Endodermal cell (in vitro differentiated cells): Measurements from ENCODE around the gene MTFR1L. TPM values are rescaled to one million over a fixed set of nuclear protein-coding genes. Genes with fewer than 3 reads are reported as not detected.

Experiments
- DNase-seq: peaks from one replicate; pipeline ENCODE4 v3.0.0-alpha.2; 2017
- H3K27ac ChIP-seq: 2 replicates; pipeline ENCODE4 v1.5.1; 2013; ENCODE audit warnings: mild to moderate bottlenecking, low read depth, low read length, moderate library complexity
- H3K27me3 ChIP-seq: 2 replicates; pipeline ENCODE4 v1.6.1; 2013; ENCODE audit warnings: mild to moderate bottlenecking, low read length, moderate library complexity; ENCODE audit not compliant: insufficient read depth, control insufficient read depth, poor library complexity, severe bottlenecking
- H3K36me3 ChIP-seq: 2 replicates; pipeline ENCODE4 v1.7.0; 2013; ENCODE audit warnings: mild to moderate bottlenecking, low read length, moderate library complexity; ENCODE audit not compliant: control insufficient read depth, insufficient read depth
- H3K4me1 ChIP-seq: one replicate; pipeline ENCODE4 v1.7.0; 2013; ENCODE audit warnings: low read length; ENCODE audit not compliant: control insufficient read depth, insufficient read depth
- H3K4me3 ChIP-seq: 2 replicates; pipeline ENCODE4 v1.5.1; 2013; ENCODE audit warnings: mild to moderate bottlenecking, low read length, moderate library complexity
- H3K9ac ChIP-seq: 2 replicates; pipeline ENCODE4 v1.6.1; 2013; ENCODE audit warnings: mild to moderate bottlenecking, low read length, moderate library complexity; ENCODE audit not compliant: poor library complexity, severe bottlenecking; ENCODE audit errors: extremely low read depth
- H3K9me3 ChIP-seq: 2 replicates; pipeline ENCODE4 v1.6.1; 2013; ENCODE audit warnings: mild to moderate bottlenecking, low read length, moderate library complexity; ENCODE audit not compliant: control insufficient read depth
- H3K27ac Mint-ChIP-seq: 2 replicates; pipeline ENCODE4 v1.8.0; 2020; ENCODE audit warnings: mixed read lengths
- H3K27me3 Mint-ChIP-seq: 2 replicates; pipeline ENCODE4 v1.8.0; 2021; ENCODE audit warnings: mild to moderate bottlenecking, mixed read lengths; ENCODE audit not compliant: insufficient read depth
- H3K36me3 Mint-ChIP-seq: 2 replicates; pipeline ENCODE4 v1.8.0; 2020; ENCODE audit warnings: low read depth, mixed read lengths
- H3K4me1 Mint-ChIP-seq: 2 replicates; pipeline ENCODE4 v1.8.0; 2020; ENCODE audit warnings: mixed read lengths
- H3K4me3 Mint-ChIP-seq: 2 replicates; pipeline ENCODE4 v1.8.0; 2020; ENCODE audit warnings: mild to moderate bottlenecking, moderate library complexity, mixed read lengths
- H3K9me3 Mint-ChIP-seq: 2 replicates; pipeline ENCODE4 v1.8.0; 2020; ENCODE audit warnings: mild to moderate bottlenecking, mixed read lengths
- WGBS, 2 experiments: methylation state at CpG; one replicate each; pipeline versions ENCODE4 v1.1.5 to v1.1.7; 2013; ENCODE audit warnings: missing lambda C conversion rate in 2 of 2, mixed read lengths in 1 of 2; ENCODE audit not compliant: insufficient coverage in 1 of 2, insufficient read length in 1 of 2; 5-methylcytosine and 5-hydroxymethylcytosine counted together
- total RNA-seq, 2 donors: library from RNA; stranded (reverse); fragmentation: NEBNext Ultra II Directional in 1 of 2; extraction: Animal tissue kit (Norgen Biotek cat#: 25700) in 1 of 2; gene quantifications; 2 replicates in 1 of 2; 3 replicates in 1 of 2; pipeline ENCODE4 v1.2.1, GENCODE V29; 2021
- TF ChIP-seq, protein P1 (sequence below): fragments of 200-600 bp; sonication (generic); conservative IDR thresholded peaks from 2 replicates; pipeline ENCODE4 v1.5.0; 2021; ENCODE audit warnings: antibody characterized with exemption, mild to moderate bottlenecking

The MTFR1L gene
- total RNA-seq, 2 donors from 2014 or later: 31.6 to 36.2 TPM

DNA sequence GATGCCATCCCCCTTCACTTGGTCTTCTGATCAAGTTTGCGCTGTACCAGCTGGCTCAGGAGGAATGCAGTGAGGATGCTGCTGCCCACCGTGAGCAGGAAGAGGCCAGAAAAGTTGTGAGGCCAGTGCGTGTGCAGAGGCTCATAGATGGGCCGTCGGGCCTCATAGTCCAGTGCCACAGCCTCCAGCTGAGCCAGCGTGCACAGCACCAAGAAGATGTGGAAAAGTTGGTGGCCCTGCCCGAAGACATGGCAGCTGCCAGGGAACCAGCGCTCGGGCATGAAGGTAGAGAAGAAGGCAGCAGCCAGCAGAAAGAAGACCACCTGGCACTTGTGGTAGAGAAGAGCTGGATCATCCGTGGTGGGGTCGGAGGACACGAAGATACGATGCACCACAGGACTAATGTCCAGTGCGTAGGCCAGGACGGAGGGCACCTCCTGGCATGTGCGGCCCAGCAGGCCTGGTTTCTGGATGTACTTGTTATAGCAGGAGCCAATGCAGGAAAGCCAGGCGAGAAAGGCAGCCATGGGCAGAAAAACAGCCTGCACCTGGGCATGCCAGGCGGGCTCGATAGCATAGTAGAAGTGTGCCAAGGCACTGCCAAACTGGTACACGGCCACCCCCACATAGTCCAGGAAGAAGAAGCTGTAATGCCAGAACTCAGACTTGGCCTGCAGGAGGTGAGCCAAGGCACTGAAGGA is 43.2 kb downstream of the MTFR1L start:
- WGBS, 2 experiments: 94 to 99% methylated on average over 16 to 20 of the region's 20 CpGs
- TF ChIP-seq, protein P1, sequence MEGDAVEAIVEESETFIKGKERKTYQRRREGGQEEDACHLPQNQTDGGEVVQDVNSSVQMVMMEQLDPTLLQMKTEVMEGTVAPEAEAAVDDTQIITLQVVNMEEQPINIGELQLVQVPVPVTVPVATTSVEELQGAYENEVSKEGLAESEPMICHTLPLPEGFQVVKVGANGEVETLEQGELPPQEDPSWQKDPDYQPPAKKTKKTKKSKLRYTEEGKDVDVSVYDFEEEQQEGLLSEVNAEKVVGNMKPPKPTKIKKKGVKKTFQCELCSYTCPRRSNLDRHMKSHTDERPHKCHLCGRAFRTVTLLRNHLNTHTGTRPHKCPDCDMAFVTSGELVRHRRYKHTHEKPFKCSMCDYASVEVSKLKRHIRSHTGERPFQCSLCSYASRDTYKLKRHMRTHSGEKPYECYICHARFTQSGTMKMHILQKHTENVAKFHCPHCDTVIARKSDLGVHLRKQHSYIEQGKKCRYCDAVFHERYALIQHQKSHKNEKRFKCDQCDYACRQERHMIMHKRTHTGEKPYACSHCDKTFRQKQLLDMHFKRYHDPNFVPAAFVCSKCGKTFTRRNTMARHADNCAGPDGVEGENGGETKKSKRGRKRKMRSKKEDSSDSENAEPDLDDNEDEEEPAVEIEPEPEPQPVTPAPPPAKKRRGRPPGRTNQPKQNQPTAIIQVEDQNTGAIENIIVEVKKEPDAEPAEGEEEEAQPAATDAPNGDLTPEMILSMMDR: no peak
- H3K27ac ChIP-seq: no peak overlapping the region
- no peaks in the 10 kb centered on the region for H3K27me3 Mint-ChIP-seq
- no peak overlapping the region for H3K4me3 Mint-ChIP-seq
- H3K9me3 ChIP-seq: no peaks in the 10 kb centered on the region
- H3K4me3 ChIP-seq: no peak overlapping the region
- no peaks in the 10 kb centered on the region for H3K9me3 Mint-ChIP-seq
- peaks cover 20% of the 10 kb centered on the region for H3K4me1 Mint-ChIP-seq
- no peak overlapping the region for H3K27ac Mint-ChIP-seq
- peaks cover 35% of the 10 kb centered on the region for H3K36me3 Mint-ChIP-seq
- H3K36me3 ChIP-seq: no peaks in the 10 kb centered on the region
- H3K4me1 ChIP-seq: no peaks in the 10 kb centered on the region
- no peak overlapping the region for H3K9ac ChIP-seq
- H3K27me3 ChIP-seq: no peaks in the 10 kb centered on the region
- DNase-seq: no peak

DNA sequence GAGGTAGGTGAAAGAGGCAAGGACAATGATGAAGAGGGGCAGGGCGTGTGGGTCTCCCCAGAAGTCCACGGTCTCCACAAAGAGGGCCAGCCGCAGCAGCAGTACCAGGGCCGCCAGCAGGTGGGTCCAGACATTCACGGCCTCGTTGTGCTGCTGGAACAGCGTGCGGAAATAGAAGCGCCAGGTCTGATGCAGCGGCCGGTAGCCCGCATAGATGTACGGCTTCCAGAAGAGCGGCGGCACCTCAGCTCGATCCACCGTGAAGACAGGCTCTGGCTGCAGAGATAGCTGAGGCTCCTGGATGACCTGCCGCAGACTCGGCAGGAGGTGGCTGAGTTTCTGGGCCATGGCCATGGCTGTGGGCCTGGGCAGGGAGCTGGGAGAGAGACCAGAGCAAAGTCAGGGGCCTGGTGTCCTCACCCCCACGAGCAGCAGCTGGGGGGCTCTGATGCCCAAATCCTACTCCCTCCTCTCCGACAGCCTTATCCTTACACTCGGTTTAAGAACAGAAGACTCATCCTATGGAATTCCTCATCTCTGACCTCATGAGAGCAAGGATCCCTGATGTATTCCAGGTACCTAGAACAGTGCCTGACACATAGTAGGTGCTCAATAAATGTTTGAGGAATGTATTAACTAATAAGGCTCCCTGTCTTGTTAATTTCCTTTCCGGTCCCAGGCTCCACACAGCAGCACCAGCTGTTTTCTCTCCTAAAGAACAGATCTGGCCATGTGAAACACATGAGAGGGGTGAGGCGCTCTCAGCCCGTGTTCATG is 43.9 kb downstream of the MTFR1L start:
- WGBS, 2 experiments: 95 to 96% methylated on average over 21 to 25 of the region's 25 CpGs
- peaks cover 15% of the 10 kb centered on the region for H3K4me1 Mint-ChIP-seq
- H3K27ac ChIP-seq: no peak overlapping the region

DNA sequence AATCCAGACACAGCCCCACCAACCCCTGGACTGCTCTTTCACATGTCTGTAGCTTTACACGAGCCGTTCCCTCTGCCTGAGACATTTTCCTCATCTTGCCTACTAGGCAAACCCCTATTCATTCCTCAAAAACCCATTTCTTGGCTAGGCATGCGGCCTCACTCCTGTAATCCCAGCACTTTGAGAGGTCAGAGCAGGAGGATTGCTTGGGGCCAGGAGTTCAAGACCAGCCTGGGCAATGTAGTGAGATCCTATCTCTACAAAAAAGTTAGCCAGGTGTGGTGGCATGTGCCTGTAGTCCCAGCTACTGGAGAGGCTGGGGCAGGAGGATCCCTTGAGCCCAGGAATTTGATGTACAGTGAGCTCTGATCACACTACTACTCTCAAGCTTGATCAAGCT is 44.7 kb downstream of the MTFR1L start:
- H3K4me1 ChIP-seq: no peaks in the 10 kb centered on the region
- no peak overlapping the region for H3K9ac ChIP-seq
- no peaks in the 10 kb centered on the region for H3K9me3 ChIP-seq
- Mint-ChIP-seq H3K36me3 (peaks cover 35% of the 10 kb centered on the region), H3K27me3 (no peaks in the 10 kb centered on the region), H3K27ac (no peak overlapping the region), H3K9me3 (no peaks in the 10 kb centered on the region), H3K4me1 (peaks cover 14% of the 10 kb centered on the region), H3K4me3 (no peak overlapping the region)
- 73 to 95% methylated on average over 2 to 3 of the region's 3 CpGs for WGBS, 2 experiments
- no peak for DNase-seq
- no peak overlapping the region for H3K27ac ChIP-seq
- H3K4me3 ChIP-seq: no peak overlapping the region
- H3K27me3 ChIP-seq: no peaks in the 10 kb centered on the region
- TF ChIP-seq, protein P1: no peak
- H3K36me3 ChIP-seq: no peaks in the 10 kb centered on the region

More for the DNA sequence above, 43.9 kb downstream of the MTFR1L start:
- Mint-ChIP-seq H3K36me3 (peaks cover 35% of the 10 kb centered on the region), H3K27ac (no peak overlapping the region), H3K9me3 (no peaks in the 10 kb centered on the region), H3K4me3 (no peak overlapping the region), H3K27me3 (no peaks in the 10 kb centered on the region)
- H3K4me1 ChIP-seq: no peaks in the 10 kb centered on the region
- H3K36me3 ChIP-seq: no peaks in the 10 kb centered on the region
- no peaks in the 10 kb centered on the region for H3K27me3 ChIP-seq
- no peak overlapping the region for H3K9ac ChIP-seq
- DNase-seq: no peak
- no peak overlapping the region for H3K4me3 ChIP-seq
- H3K9me3 ChIP-seq: no peaks in the 10 kb centered on the region
- TF ChIP-seq, protein P1: peak; percentile 27
